Cardiac muscle cell (in vitro differentiated cells and primary cell): ENCODE results near the gene ZFR. TPM values are rescaled to one million over a fixed set of nuclear protein-coding genes. Genes with fewer than 3 reads are reported as not detected.

Source experiments
- DNase-seq, 2 donors: peaks; one replicate each; pipeline versions ENCODE4 v3.0.0 to v3.0.0-alpha.2; 2010 to 2017; ENCODE audit warnings: low read depth in 1 of 2, low spot score in 1 of 2
- H3K27ac ChIP-seq: fragments of 200-600 bp; sonication (generic); 2 replicates; pipeline ENCODE4 v1.5.1; 2016
- H3K27me3 ChIP-seq: fragments of 200-600 bp; sonication (generic); 2 replicates; pipeline ENCODE4 v1.6.0; 2016; ENCODE audit warnings: control low read depth
- H3K36me3 ChIP-seq: fragments of 200-600 bp; sonication (generic); 2 replicates; pipeline ENCODE4 v1.5.1; 2016; ENCODE audit warnings: control low read depth
- H3K4me1 ChIP-seq: fragments of 200-600 bp; sonication (generic); 2 replicates; pipeline ENCODE4 v1.8.1; 2017; ENCODE audit warnings: low read depth, mild to moderate bottlenecking, mixed run types
- H3K4me3 ChIP-seq: fragments of 200-600 bp; sonication (generic); 2 replicates; pipeline ENCODE4 v1.5.1; 2016; ENCODE audit warnings: mild to moderate bottlenecking
- H3K9me3 ChIP-seq: fragments of 200-600 bp; sonication (generic); 2 replicates; pipeline ENCODE4 v1.5.1; 2017; ENCODE audit warnings: low read depth, mild to moderate bottlenecking, control low read depth
- CTCF ChIP-seq: IDR thresholded peaks from 2 replicates; pipeline ENCODE4 v1.5.1; 2012; ENCODE audit warnings: low read depth, mild to moderate bottlenecking, low read length
- polyA plus RNA-seq: library from polyadenylated mRNA; unstranded; fragments of >200 nt; fragmentation: Nextera tagmentation; extraction: Ambion mirVana; gene quantifications from 2 replicates; pipeline ENCODE4 v1.2.1, GENCODE V29; 2016
- total RNA-seq: library from RNA; depleted of rRNA; stranded (reverse); fragments of >200 nt; gene quantifications from 2 replicates; pipeline ENCODE4 v1.2.3, GENCODE V29; 2016

Gene ZFR
- total and polyA plus RNA-seq, 2 experiments from 2014 or later: 66.5 to 75.6 TPM

GRCh38 chr5:32311404-32312196 is 132.9 kb downstream of the ZFR start:
- Histone ChIP-seq H3K36me3 (no peaks in the 10 kb centered on the region), H3K27ac (peak overlapping the region; percentile 92), H3K9me3 (no peaks in the 10 kb centered on the region), H3K4me1 (peaks cover 8% of the 10 kb centered on the region), H3K4me3 (peak overlapping the region; percentile 65), H3K27me3 (no peaks in the 10 kb centered on the region)
- no peak for TF ChIP-seq CTCF
- DNase-seq: no peak

GRCh38 chr5:32309761-32310160 is 134.8 kb downstream of the ZFR start:
- H3K4me1 ChIP-seq: peaks cover 8% of the 10 kb centered on the region
- no peak for TF ChIP-seq CTCF
- no peak overlapping the region for H3K4me3 ChIP-seq
- no peak overlapping the region for H3K27ac ChIP-seq
- H3K27me3 ChIP-seq: no peaks in the 10 kb centered on the region
- no peaks in the 10 kb centered on the region for H3K9me3 ChIP-seq
- no peaks in the 10 kb centered on the region for H3K36me3 ChIP-seq
- DNase-seq: no peak

GRCh38 chr5:32308946-32309345 is 135.6 kb downstream of the ZFR start:
- TF ChIP-seq CTCF: no peak
- peak in 1 of 2 donors; percentile 51 for DNase-seq

GRCh38 chr5:32307769-32308194 is 136.8 kb downstream of the ZFR start:
- H3K9me3 ChIP-seq: no peaks in the 10 kb centered on the region
- no peak overlapping the region for H3K27ac ChIP-seq
- H3K27me3 ChIP-seq: no peaks in the 10 kb centered on the region
- H3K4me3 ChIP-seq: no peak overlapping the region
- no peak for TF ChIP-seq CTCF
- H3K36me3 ChIP-seq: no peaks in the 10 kb centered on the region
- DNase-seq: no peak
- H3K4me1 ChIP-seq: peaks cover 8% of the 10 kb centered on the region

More at GRCh38 chr5:32308946-32309345, 135.6 kb downstream of the ZFR start:
- Histone ChIP-seq H3K27ac (no peak overlapping the region), H3K36me3 (no peaks in the 10 kb centered on the region), H3K9me3 (no peaks in the 10 kb centered on the region), H3K27me3 (no peaks in the 10 kb centered on the region), H3K4me3 (no peak overlapping the region), H3K4me1 (peaks cover 8% of the 10 kb centered on the region)

- Histone ChIP-seq H3K27me3 (no peaks in the 10 kb centered on the region), H3K4me3 (no peak overlapping the region), H3K36me3 (no peaks in the 10 kb centered on the region), H3K4me1 (no peaks in the 10 kb centered on the region), H3K27ac (no peak overlapping the region), H3K9me3 (no peaks in the 10 kb centered on the region)
- TF ChIP-seq CTCF: no peak
- no peak for DNase-seq
Measured at GRCh38 chr5:32304622-32305021, 139.9 kb downstream of the ZFR start.

Other genes starting within 250 kb of the ZFR start
- 11.6 and 21.1 TPM in 2 replicates for gene MTMR12, start 131.8 kb downstream of the ZFR start, total RNA-seq
- gene MTMR12, start 131.8 kb downstream of the ZFR start, polyA plus RNA-seq: 11.3 and 13.9 TPM in 2 replicates
- 118 and 135 TPM in 2 replicates for gene SUB1, start 140.8 kb upstream of the ZFR start, total RNA-seq
- gene SUB1, start 140.8 kb upstream of the ZFR start, polyA plus RNA-seq: 415 and 445 TPM in 2 replicates